HepG2 (cell line): ENCODE measurements around the gene TNK1. TPM values are rescaled to one million over a fixed set of nuclear protein-coding genes. Genes with fewer than 3 reads are reported as not detected.

ENCODE experiments used
- CREB1 ChIP-seq, 2 experiments: fragments of 450-650 bp in 1 of 2; IDR thresholded peaks; 2 replicates each; pipeline ENCODE4 v1.6.1; 2016 to 2017; ENCODE audit warnings: control low read depth in 1 of 2, mild to moderate bottlenecking in 1 of 2, missing compliant biosample characterization in 1 of 2, missing genetic modification characterization in 1 of 2
- NONO ChIP-seq, 2 experiments: fragments of 450-650 bp in 1 of 2; sonication (generic) in 1 of 2; formaldehyde crosslinking in 1 of 2; IDR thresholded peaks in 1 of 2; conservative IDR thresholded peaks in 1 of 2; 2 replicates each; pipeline versions ENCODE4 v1.6.1 to v1.8.0; 2017 to 2022; ENCODE audit warnings: mild to moderate bottlenecking in 1 of 2, missing genetic modification reagents in 1 of 2, moderate library complexity in 1 of 2
- ONECUT2 ChIP-seq: sonication (generic); formaldehyde crosslinking; IDR thresholded peaks from 2 replicates; pipeline ENCODE4 v1.4.0; 2020; ENCODE audit warnings: missing genetic modification reagents
- RFXAP ChIP-seq: sonication (generic); formaldehyde crosslinking; IDR thresholded peaks from 2 replicates; pipeline ENCODE4 v1.4.0; 2020; ENCODE audit warnings: missing genetic modification reagents, borderline replicate concordance
- RXRA ChIP-seq: sonication (generic); formaldehyde crosslinking; IDR thresholded peaks from 2 replicates; pipeline ENCODE4 v1.5.1; 2020; ENCODE audit warnings: missing genetic modification reagents
- SIX4 ChIP-seq: sonication (generic); formaldehyde crosslinking; IDR thresholded peaks from 2 replicates; pipeline ENCODE4 v1.4.0; 2020; ENCODE audit warnings: missing genetic modification reagents
- SP140L ChIP-seq: sonication (generic); formaldehyde crosslinking; IDR thresholded peaks from 2 replicates; pipeline ENCODE4 v1.4.0; 2020; ENCODE audit warnings: missing genetic modification reagents, borderline replicate concordance
- TBP ChIP-seq: sonication (generic); formaldehyde crosslinking; IDR thresholded peaks from 2 replicates; pipeline ENCODE4 v1.5.0; 2020; ENCODE audit warnings: missing genetic modification reagents
- THRA ChIP-seq: sonication (generic); formaldehyde crosslinking; IDR thresholded peaks from 2 replicates; pipeline ENCODE4 v1.4.0; 2020; ENCODE audit warnings: missing genetic modification reagents, borderline replicate concordance
- ZNF572 ChIP-seq: sonication (generic); formaldehyde crosslinking; IDR thresholded peaks from 2 replicates; pipeline ENCODE4 v1.5.1; 2020; ENCODE audit warnings: mild to moderate bottlenecking, missing genetic modification reagents
- ZNF589 ChIP-seq: sonication (generic); formaldehyde crosslinking; conservative IDR thresholded peaks from 2 replicates; pipeline ENCODE4 v1.8.0; 2022; ENCODE audit warnings: mild to moderate bottlenecking, moderate library complexity, missing genetic modification reagents
- ZXDC ChIP-seq: sonication (generic); formaldehyde crosslinking; IDR thresholded peaks from 2 replicates; pipeline ENCODE4 v1.5.0; 2020; ENCODE audit warnings: mild to moderate bottlenecking, missing genetic modification reagents
- polyA plus RNA-seq, 8 experiments: library from polyadenylated mRNA; depleted of rRNA in 3 of 8; stranded (reverse) in 7 of 8; unstranded in 1 of 8; fragments of >200 nt; fragmentation: Illumina TruSeq in 4 of 8; extraction: Trizol in 4 of 8; gene quantifications; 2 replicates each; pipeline versions ENCODE4 v1.2.1 to v1.2.3, GENCODE V29; 2011 to 2016; ENCODE audit warnings: low read depth in 4 of 8, missing spikeins in 1 of 8, mixed read lengths in 1 of 8; ENCODE audit not compliant: insufficient read depth in 1 of 8
- total RNA-seq, 5 experiments: library from RNA; depleted of rRNA; stranded (reverse); fragments of >200 nt; fragmentation: Illumina TruSeq; extraction: Trizol; gene quantifications; 2 replicates each; pipeline ENCODE4 v1.2.3, GENCODE V29; 2016; ENCODE audit warnings: low read depth in 1 of 5
- TF ChIP-seq, protein P1 (sequence below), 2 experiments: IDR thresholded peaks; 2 replicates each; pipeline ENCODE4 v1.6.1; 2011 to 2012; ENCODE audit warnings: low read length in 2 of 2, borderline replicate concordance in 1 of 2, low read depth in 1 of 2, mild to moderate bottlenecking in 1 of 2, moderate library complexity in 1 of 2
- TF ChIP-seq, protein P2 (sequence below): sonication (generic); formaldehyde crosslinking; IDR thresholded peaks from 2 replicates; pipeline ENCODE4 v1.8.0; 2022; ENCODE audit warnings: missing genetic modification reagents, low read depth, mild to moderate bottlenecking, borderline replicate concordance
- TF ChIP-seq, protein P3 (sequence below): sonication (generic); formaldehyde crosslinking; IDR thresholded peaks from 2 replicates; pipeline ENCODE4 v1.9.0; 2021; ENCODE audit warnings: missing genetic modification reagents, mild to moderate bottlenecking, borderline replicate concordance
- TF ChIP-seq, protein P4 (sequence below): sonication (generic); formaldehyde crosslinking; IDR thresholded peaks from 2 replicates; pipeline ENCODE4 v1.8.0; 2022; ENCODE audit warnings: mild to moderate bottlenecking, missing genetic modification reagents, moderate library complexity

The TNK1 gene
- total and polyA plus RNA-seq, 2 of the 13 experiments (the other 11 are each of a cell fraction or from before 2014, with no cell fraction given) = 2.0 to 3.5 TPM

DNA sequence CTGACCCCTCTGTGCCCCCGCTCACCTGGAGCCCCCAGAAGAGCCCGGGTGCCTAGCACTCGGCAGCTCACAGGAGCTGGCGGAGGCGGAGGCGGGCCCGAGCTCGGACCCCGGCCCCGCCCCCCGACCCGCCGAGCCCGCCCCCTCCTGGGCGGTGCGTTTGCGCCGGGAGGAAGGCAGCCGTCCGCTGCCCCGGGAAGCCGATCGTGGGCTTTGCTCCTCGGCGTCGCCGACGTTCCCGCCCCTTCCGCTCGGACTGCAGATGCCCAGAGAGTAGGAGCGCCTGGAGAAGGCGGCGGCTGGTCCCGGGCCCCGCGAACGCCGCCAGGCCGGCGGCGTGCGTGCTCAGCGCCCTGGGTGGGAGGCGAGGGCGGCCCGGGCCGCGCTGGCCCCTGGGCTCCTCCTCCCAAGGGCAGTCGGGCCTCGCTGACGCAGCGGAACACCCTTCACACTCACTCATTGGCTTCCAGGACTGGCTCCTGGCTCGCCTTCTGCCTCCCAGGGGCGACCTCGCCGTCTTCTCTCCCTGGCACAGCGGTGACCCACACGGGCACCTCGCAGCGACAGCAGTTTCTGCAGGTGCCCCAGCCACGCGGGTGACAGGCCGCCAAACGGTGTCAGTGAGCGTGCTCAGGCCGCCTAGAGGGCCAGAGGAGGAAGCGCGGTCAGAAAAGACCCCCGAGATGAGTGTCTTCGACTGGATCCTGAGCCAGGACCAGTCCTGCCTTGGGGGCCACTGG lies 13.7 kb downstream of the TNK1 start, which contains the start of gene PLSCR3 (continued):
- TF ChIP-seq, protein P1, sequence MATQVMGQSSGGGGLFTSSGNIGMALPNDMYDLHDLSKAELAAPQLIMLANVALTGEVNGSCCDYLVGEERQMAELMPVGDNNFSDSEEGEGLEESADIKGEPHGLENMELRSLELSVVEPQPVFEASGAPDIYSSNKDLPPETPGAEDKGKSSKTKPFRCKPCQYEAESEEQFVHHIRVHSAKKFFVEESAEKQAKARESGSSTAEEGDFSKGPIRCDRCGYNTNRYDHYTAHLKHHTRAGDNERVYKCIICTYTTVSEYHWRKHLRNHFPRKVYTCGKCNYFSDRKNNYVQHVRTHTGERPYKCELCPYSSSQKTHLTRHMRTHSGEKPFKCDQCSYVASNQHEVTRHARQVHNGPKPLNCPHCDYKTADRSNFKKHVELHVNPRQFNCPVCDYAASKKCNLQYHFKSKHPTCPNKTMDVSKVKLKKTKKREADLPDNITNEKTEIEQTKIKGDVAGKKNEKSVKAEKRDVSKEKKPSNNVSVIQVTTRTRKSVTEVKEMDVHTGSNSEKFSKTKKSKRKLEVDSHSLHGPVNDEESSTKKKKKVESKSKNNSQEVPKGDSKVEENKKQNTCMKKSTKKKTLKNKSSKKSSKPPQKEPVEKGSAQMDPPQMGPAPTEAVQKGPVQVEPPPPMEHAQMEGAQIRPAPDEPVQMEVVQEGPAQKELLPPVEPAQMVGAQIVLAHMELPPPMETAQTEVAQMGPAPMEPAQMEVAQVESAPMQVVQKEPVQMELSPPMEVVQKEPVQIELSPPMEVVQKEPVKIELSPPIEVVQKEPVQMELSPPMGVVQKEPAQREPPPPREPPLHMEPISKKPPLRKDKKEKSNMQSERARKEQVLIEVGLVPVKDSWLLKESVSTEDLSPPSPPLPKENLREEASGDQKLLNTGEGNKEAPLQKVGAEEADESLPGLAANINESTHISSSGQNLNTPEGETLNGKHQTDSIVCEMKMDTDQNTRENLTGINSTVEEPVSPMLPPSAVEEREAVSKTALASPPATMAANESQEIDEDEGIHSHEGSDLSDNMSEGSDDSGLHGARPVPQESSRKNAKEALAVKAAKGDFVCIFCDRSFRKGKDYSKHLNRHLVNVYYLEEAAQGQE (IDR thresholded peaks at IDR 0.05; ENCODE audit: borderline replicate concordance in 1 of 2, low read depth in 1 of 2, low read length in 2 of 2) = no peak
- TF ChIP-seq, protein P2, sequence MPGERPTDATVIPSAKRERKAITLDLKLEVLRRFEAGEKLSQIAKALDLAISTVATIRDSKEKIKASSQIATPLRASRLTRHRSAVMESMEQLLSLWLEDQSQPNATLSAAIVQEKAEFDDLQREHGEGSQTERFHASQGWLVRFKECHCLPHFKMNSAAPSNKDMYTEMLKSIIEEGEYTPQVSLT (CRISPR knock-in tag) = no peak
- TF ChIP-seq CREB1 (IDR thresholded peaks at IDR 0.05) (no peak), CREB1 (CRISPR knock-in tag; IDR thresholded peaks at IDR 0.05) (no peak), THRA (peak; percentile 37; the same call in 1 of the 2 replicates), NONO (IDR thresholded peaks at IDR 0.05) (no peak), NONO (CRISPR knock-in tag; conservative IDR thresholded peaks at IDR 0.05) (peak; percentile 78), RXRA (CRISPR knock-in tag) (peak; percentile 73), ZNF572 (peak; percentile 74; the same call in 1 of the 2 replicates), SIX4 (CRISPR knock-in tag) (no peak; the same call in 1 of the 2 replicates), TBP (CRISPR knock-in tag) (no peak), ZXDC (CRISPR knock-in tag) (peak; percentile 67; the same call in 1 of the 2 replicates), SP140L (CRISPR knock-in tag) (no peak), RFXAP (no peak), ONECUT2 (no peak), ZNF589 (CRISPR knock-in tag) (peak; percentile 37; the same call in 1 of the 2 replicates)
- TF ChIP-seq, protein P3, sequence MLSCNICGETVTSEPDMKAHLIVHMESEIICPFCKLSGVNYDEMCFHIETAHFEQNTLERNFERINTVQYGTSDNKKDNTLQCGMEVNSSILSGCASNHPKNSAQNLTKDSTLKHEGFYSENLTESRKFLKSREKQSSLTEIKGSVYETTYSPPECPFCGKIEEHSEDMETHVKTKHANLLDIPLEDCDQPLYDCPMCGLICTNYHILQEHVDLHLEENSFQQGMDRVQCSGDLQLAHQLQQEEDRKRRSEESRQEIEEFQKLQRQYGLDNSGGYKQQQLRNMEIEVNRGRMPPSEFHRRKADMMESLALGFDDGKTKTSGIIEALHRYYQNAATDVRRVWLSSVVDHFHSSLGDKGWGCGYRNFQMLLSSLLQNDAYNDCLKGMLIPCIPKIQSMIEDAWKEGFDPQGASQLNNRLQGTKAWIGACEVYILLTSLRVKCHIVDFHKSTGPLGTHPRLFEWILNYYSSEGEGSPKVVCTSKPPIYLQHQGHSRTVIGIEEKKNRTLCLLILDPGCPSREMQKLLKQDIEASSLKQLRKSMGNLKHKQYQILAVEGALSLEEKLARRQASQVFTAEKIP (CRISPR knock-in tag) = no peak
- TF ChIP-seq, protein P4, sequence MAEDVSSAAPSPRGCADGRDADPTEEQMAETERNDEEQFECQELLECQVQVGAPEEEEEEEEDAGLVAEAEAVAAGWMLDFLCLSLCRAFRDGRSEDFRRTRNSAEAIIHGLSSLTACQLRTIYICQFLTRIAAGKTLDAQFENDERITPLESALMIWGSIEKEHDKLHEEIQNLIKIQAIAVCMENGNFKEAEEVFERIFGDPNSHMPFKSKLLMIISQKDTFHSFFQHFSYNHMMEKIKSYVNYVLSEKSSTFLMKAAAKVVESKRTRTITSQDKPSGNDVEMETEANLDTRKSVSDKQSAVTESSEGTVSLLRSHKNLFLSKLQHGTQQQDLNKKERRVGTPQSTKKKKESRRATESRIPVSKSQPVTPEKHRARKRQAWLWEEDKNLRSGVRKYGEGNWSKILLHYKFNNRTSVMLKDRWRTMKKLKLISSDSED (CRISPR knock-in tag) = no peak; the same call in 1 of the 2 replicates
